ENCODE data around the gene SRP9. TPM values are rescaled to one million over a fixed set of nuclear protein-coding genes. Genes with fewer than 3 reads are reported as not detected.
"Not testable (repeated sequence)": the region's sequence is repeated elsewhere in the genome, so short reads cannot be mapped to it uniquely, and the experiment has no call there.

The SRP9 gene
- total RNA-seq, 1 donor from 2014 or later = 226 TPM

GRCh38 chr1:225814381-225814780 lies 36.8 kb downstream of the SRP9 start:
- no peak for DNase-seq (ENCODE audit: low spot score)

- not testable (repeated sequence) for DNase-seq (ENCODE audit: low spot score)
Observed at GRCh38 chr1:225815090-225815489, 37.5 kb downstream of the SRP9 start.

GRCh38 chr1:225815526-225816178 lies 38.0 kb downstream of the SRP9 start:
- DNase-seq (ENCODE audit: low spot score) = no peak

GRCh38 chr1:225816643-225817538 lies 39.3 kb downstream of the SRP9 start:
- DNase-seq (ENCODE audit: low spot score) = peak; percentile 78

- peak; percentile 24 for DNase-seq (ENCODE audit: low spot score)
Observed at GRCh38 chr1:225817611-225818061, 40.0 kb downstream of the SRP9 start.

GRCh38 chr1:225818229-225818628 lies 40.6 kb downstream of the SRP9 start:
- no peak for DNase-seq (ENCODE audit: low spot score)

GRCh38 chr1:225819346-225820192 lies 41.9 kb downstream of the SRP9 start:
- no peak for DNase-seq (ENCODE audit: low spot score)

GRCh38 chr1:225820522-225821120 lies 43.0 kb downstream of the SRP9 start:
- DNase-seq (ENCODE audit: low spot score) = no peak

- DNase-seq (ENCODE audit: low spot score) = no peak
Observed at GRCh38 chr1:225822655-225823403, 45.2 kb downstream of the SRP9 start.

- DNase-seq (ENCODE audit: low spot score) = no peak
Observed at GRCh38 chr1:225823811-225824261, 46.2 kb downstream of the SRP9 start.

GRCh38 chr1:225824533-225824941 lies 46.9 kb downstream of the SRP9 start:
- no peak for DNase-seq (ENCODE audit: low spot score)

- DNase-seq (ENCODE audit: low spot score) = no peak
Observed at GRCh38 chr1:225825078-225825477, 47.5 kb downstream of the SRP9 start.

- no peak for DNase-seq (ENCODE audit: low spot score)
Observed at GRCh38 chr1:225825607-225826007, 48.0 kb downstream of the SRP9 start.

GRCh38 chr1:225827076-225827475 lies 49.5 kb downstream of the SRP9 start:
- DNase-seq (ENCODE audit: low spot score) = no peak

GRCh38 chr1:225828706-225829345 lies 51.2 kb downstream of the SRP9 start:
- no peak for DNase-seq (ENCODE audit: low spot score)

- DNase-seq (ENCODE audit: low spot score) = no peak
Observed at GRCh38 chr1:225830841-225831240, 53.2 kb downstream of the SRP9 start.

- peak; percentile 84 for DNase-seq (ENCODE audit: low spot score)
Observed at GRCh38 chr1:225834417-225835329, 57.0 kb downstream of the SRP9 start.

GRCh38 chr1:225835856-225836255 lies 58.2 kb downstream of the SRP9 start:
- DNase-seq (ENCODE audit: low spot score) = peak; percentile 33

- not testable (repeated sequence) for DNase-seq (ENCODE audit: low spot score)
Observed at GRCh38 chr1:225836296-225836695, 58.7 kb downstream of the SRP9 start.
